HG03108 (cell line): ENCODE results near the gene SLC24A1.
A peak's percentile ranks its signal among the peaks of the same experiment; 100 is the strongest.
"Not testable (repeated sequence)": the region's sequence is repeated elsewhere in the genome, so short reads cannot be mapped to it uniquely, and the experiment has no call there.

ENCODE experiments used
- ATAC-seq: cut with Tn5 transposase; IDR thresholded peaks from one replicate; pipeline ENCODE4 v1.9.1; 2021; ENCODE audit warnings: moderate library complexity; ENCODE audit not compliant: unreplicated experiment

Gene SLC24A1

GRCh38 chr15:65615887-65616286 is 5.9 kb upstream of the SLC24A1 start:
- ATAC-seq = not testable (repeated sequence)

GRCh38 chr15:65618560-65619109 is 3.1 kb upstream of the SLC24A1 start:
- ATAC-seq = no peak

DNA sequence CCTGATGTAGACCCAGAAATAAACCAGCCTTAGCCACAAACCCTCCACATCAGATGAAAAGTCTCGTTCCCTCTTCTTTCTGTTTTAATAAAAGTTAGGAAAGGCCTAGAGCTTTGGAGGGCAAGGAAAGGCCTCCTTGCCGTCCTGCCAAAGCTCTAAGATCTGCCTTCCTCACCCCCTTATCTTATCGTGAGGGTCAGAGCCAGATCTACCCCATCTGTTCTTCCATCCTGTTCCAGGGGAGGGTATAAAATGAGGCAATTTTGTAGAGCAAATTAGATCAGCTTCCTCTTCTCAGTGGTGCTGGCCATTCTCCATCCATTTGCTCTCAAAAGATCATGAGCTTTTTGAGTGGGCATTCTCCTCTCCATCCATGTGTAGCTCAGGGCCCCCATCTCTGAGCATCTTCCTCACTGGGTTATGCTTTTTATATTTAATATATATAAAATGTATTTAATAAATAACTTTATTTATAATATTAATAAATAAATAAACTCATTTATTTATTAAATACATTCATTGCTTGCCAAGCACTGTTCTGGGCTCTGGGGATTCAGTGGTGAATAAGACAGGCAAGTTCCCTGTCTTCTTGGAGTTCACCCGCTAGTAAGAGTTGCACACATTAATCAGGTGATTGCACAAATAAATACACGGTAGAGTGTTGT is 2.0 kb upstream of the SLC24A1 start:
- ATAC-seq = no peak

- no peak for ATAC-seq
These were observed 905 bp upstream of the SLC24A1 start for GRCh38 chr15:65620833-65621232.

DNA sequence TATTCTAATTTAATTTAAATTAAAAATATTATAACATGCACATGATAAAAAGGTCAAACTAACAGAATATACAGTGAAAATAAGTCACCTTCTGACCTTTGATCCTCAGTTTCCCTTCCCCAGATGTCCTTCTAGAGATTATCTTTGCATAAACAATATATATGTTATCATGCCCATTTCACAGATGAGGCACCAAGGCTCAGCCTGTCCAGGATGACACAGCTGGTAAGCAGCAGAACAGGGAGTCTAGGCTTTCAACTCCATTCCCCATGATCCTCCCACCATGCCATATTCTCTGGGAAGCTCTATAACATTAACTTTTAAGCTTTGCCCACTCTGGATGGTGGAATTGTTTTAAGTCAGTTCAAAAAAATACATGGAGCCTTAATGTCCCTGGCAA is 1.4 kb downstream of the SLC24A1 start:
- ATAC-seq = no peak

DNA sequence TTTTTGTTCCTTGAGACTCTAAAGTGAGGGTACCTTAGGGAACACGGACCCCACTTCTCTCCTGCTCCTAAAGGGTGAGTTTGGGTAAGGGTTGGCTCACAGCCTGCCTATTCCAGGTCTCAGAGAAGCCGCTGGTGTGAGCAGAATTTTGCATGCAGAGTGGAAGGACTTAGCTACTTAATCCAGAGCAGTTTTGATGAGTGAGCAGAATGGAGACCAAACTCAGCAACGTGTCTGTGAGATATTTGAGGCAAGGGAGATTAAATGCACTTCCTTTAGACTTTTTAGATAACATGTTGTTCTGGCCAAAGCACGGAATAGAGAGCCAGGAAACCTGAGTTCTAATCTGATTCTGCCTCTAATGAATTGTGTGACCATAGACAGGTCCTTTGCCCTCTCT is 5.1 kb downstream of the SLC24A1 start:
- no peak for ATAC-seq

DNA sequence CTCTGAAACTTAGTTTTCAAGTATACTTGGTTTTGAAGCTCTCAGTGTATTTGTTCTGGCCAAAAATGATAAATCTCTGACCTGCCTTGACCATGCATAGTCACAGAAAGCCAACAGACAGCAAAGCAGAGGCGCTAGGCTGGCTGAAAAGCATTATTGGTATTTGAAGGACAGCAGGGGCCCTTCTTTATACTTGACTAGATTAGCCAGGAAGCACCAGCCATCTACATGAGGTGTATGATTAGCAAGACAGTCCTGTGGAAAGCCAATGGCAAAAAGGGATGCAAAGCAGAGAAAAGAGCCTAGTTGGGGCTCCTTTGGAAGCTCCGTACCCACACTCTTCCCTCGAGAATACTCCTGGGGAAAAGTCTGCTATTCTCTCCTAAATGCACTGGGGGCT is 7.8 kb downstream of the SLC24A1 start:
- no peak for ATAC-seq

- ATAC-seq = peak; percentile 63
These were observed 9.0 kb downstream of the SLC24A1 start for GRCh38 chr15:65630760-65631159.

DNA sequence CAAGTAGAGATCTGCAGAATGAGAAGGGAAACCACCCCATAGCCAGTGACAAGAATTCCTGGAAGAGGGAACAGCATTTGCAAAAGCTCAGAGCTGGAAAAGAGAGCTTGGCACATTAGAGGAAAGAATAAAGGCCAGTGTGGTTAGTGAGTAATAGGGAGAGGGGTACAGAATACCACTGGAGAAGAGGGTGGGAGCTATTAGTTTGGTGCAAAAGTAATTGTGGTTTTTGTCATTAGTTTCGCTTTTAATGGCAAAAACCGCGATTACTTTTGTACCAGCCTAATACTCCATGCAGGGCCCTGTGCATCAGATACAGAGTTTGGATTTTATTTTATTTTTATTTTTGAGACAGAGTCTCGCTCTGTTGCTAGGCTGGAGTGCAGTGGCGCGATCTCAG is 9.8 kb downstream of the SLC24A1 start:
- peak; percentile 48 for ATAC-seq

DNA sequence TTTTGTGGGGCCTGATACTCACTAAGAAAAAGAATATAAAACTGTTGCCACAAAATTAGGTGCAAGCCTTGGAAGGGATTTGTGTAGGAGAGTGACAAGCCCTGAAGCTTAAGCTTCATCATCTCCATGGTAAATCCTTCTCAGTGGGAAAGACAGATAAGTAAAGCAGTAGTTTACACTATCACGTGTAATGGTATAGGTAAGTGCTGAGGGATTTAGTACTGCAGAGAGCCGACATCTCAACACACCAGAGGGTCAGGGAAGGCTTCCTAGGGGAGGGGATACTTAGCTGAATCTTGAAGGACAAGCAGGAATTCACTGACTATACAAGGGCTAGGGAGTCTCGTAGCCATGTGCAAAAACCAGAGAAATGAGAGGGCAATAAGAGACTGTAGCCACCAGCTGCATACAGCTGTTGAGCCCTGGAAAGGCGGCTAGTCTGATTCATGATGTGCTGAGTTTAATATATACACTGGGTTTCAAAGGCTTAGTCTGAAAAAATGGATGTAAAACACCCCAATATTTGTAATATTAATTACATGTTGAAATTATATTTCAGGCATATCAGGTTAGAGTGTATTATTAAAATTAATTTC is 11.1 kb downstream of the SLC24A1 start:
- no peak for ATAC-seq

GRCh38 chr15:65633752-65634151 is 12.0 kb downstream of the SLC24A1 start:
- no peak for ATAC-seq

- ATAC-seq = no peak
These were observed 12.6 kb downstream of the SLC24A1 start for GRCh38 chr15:65634356-65634755.

GRCh38 chr15:65638109-65638508 is 16.4 kb downstream of the SLC24A1 start:
- ATAC-seq = no peak

GRCh38 chr15:65638681-65639089 is 16.9 kb downstream of the SLC24A1 start:
- ATAC-seq = no peak

DNA sequence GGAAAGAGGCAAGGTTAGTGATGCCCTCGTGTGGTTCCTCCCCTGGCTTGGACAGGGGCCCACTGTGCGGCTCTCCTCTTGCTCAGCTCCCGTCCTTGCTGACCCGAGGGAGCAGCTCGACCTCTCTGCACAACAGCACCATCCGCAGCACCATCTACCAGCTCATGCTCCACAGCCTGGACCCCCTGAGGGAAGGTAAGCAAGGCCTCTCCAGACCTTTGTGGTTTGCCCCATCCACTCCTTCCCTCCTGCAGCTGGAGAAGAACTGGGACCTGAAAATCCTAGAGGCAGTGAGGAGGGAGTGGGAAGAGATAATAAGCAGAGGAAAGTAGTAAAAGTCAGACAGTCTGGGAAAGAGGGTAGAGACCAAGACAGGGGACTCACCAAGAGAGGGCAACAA is 17.8 kb downstream of the SLC24A1 start:
- ATAC-seq = no peak

- no peak for ATAC-seq
These were observed 20.2 kb downstream of the SLC24A1 start for GRCh38 chr15:65641768-65642475.

DNA sequence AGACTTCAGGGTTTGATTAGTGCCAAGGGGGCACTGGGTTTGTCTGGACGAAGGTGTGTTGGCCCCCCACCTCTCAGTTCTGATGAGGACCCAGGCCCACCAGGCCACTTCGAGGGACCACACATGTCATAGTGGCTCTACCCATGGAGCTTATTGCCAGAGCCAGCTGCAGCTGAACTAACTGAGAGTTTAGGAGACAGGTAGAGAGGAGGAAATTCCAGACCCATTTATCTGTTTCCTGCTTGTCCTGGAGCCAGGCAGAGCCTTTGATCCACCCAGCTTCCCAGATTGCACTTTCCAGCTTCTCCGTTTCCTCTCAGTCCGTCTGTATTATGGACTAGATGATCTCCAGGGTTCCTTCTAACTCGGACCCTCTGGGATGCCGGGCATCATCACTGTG is 20.9 kb downstream of the SLC24A1 start:
- ATAC-seq = no peak

GRCh38 chr15:65644282-65644681 is 22.5 kb downstream of the SLC24A1 start:
- no peak for ATAC-seq

- no peak for ATAC-seq
These were observed 23.7 kb downstream of the SLC24A1 start for GRCh38 chr15:65645392-65645791.

DNA sequence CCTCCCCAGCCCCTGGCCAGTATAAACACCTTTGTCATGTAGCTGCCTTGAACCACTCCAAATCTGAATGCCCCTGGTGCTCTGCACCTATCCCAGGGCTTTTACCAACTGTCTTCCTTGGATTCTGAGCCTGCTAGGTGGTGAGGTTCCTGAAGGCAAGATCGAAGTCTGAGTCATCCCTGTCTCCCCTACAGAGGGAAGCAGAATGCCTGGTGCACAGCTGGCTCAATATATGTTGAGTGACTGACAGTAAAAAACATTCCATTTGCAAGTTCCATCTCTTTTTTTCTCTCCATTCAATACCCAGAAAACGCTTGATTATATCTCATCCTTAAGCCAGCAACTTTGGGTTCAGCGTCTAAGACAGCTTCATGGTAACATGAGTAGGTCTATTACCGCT is 24.7 kb downstream of the SLC24A1 start:
- ATAC-seq = no peak

DNA sequence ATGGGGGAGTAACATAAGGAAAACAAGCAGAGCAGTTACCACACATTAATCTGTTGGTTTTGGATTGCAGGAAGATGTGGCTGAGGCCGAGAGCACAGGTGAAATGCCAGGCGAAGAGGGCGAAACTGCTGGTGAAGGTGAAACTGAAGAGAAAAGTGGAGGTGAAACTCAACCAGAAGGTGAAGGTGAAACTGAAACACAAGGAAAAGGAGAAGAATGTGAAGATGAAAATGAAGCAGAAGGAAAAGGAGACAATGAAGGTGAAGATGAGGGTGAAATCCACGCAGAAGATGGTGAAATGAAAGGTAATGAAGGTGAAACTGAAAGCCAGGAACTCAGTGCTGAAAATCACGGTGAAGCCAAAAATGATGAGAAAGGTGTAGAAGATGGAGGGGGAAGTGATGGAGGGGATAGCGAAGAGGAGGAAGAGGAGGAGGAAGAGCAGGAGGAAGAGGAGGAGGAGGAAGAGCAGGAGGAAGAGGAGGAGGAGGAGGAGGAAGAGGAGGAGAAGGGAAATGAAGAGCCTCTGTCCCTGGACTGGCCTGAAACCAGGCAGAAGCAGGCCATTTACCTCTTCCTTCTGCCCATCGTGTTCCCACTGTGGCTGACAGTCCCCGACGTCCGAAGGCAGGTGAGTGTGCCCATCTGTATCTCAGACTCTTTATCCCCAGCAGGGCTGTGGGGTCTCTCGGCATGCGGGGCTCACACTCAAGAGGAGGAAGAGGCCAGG is 28.7 kb downstream of the SLC24A1 start:
- ATAC-seq = no peak

GRCh38 chr15:65651042-65651322 is 29.2 kb downstream of the SLC24A1 start:
- no peak for ATAC-seq
